NT2/D1 (cell line): Measurements from ENCODE around the gene ADCY9.

ENCODE experiments used
- SUZ12 ChIP-seq: IDR thresholded peaks from 2 replicates; pipeline ENCODE4 v1.6.1; 2011; ENCODE audit not compliant: insufficient read length, insufficient read depth; ENCODE audit errors: extremely low read depth
- YY1 ChIP-seq: IDR thresholded peaks from 2 replicates; pipeline ENCODE4 v1.6.1; 2011; ENCODE audit not compliant: insufficient read length, insufficient read depth
- ZNF274 ChIP-seq: IDR thresholded peaks from 2 replicates; pipeline ENCODE4 v1.6.1; 2011; ENCODE audit warnings: mild to moderate bottlenecking, low read depth, low read length

GRCh38 chr16:4124535-4125294, 8.5 kb upstream of the ADCY9 start:
- TF ChIP-seq ZNF274 (no peak), YY1 (no peak), SUZ12 (no peak)
